PC-3 (cell line): ENCODE measurements around the gene TSHZ3.

Source experiments
- CTCF ChIP-seq: fragments of 300-600 bp; sonication (generic); conservative IDR thresholded peaks from 2 replicates; pipeline ENCODE4 v1.5.1; 2017; ENCODE audit warnings: antibody characterized with exemption, low read depth, mild to moderate bottlenecking, low read length
- EZH2 ChIP-seq: fragments of 300-600 bp; sonication (generic); IDR thresholded peaks from one replicate; pipeline ENCODE4 v1.6.1; 2017; ENCODE audit warnings: antibody characterized with exemption, mild to moderate bottlenecking, low read length; ENCODE audit not compliant: unreplicated experiment

- TF ChIP-seq CTCF (no peak), EZH2 (no peak)
Observed at GRCh38 chr19:31299665-31300064, 49.6 kb downstream of the TSHZ3 start.
